Mesangial cell (primary cell): ENCODE data around the gene EXOC3. TPM values are rescaled to one million over a fixed set of nuclear protein-coding genes. Genes with fewer than 3 reads are reported as not detected.

Experiments used
- total RNA-seq: library from RNA; depleted of rRNA; stranded (reverse); fragments of >200 nt; gene quantifications from 2 replicates; pipeline ENCODE4 v1.2.3, GENCODE V29; 2015

EXOC3 gene
- 21.2 and 24.0 TPM in 2 replicates for total RNA-seq

GRCh38 chr5:442335-443238 lies at the start of gene EXOC3:
Gene EXOC3 (plus strand): TSS chr5:443176. CDS start chr5:446206, 3,030 bp downstream.

Other genes starting within 250 kb of the EXOC3 start
- gene CCDC127, start 225.0 kb upstream of the EXOC3 start, total RNA-seq, result 2.6 and 5.6 TPM in 2 replicates
- gene SDHA, start 224.9 kb upstream of the EXOC3 start, total RNA-seq, result 73.8 and 77.4 TPM in 2 replicates
- 93.4 and 106 TPM in 2 replicates for gene PDCD6, start 171.5 kb upstream of the EXOC3 start, total RNA-seq
- 0.33 and 0.63 TPM in 2 replicates for gene AHRR, start 121.5 kb upstream of the EXOC3 start, total RNA-seq
- gene SLC9A3, start 81.3 kb downstream of the EXOC3 start, total RNA-seq, result 2.9 and 3.4 TPM in 2 replicates
- 2.8 and 7.5 TPM in 2 replicates for gene CEP72, start 169.2 kb downstream of the EXOC3 start, total RNA-seq